ENCODE results near the gene VPREB3. TPM values are rescaled to one million over a fixed set of nuclear protein-coding genes. Genes with fewer than 3 reads are reported as not detected.

VPREB3 gene
- total RNA-seq, 2 donors from 2014 or later, result not detected

GRCh38 chr22:23786752-23787599 lies 32.8 kb upstream of the VPREB3 start, which contains the start of gene SMARCB1:
SMARCB1 (plus strand) TSS chr22:23786966; CDS start chr22:23787170, 204 bp downstream.
- ATAC-seq (ENCODE audit: insufficient number of reproducible peaks, low FRiP score, low read depth), result peak; percentile 98
- peaks cover 16 to 33% of the 10 kb centered on the region in 2 donors for H3K4me1 ChIP-seq (ENCODE audit: control insufficient read depth in 1 of 2, low read depth in 2 of 2)
- no peaks in the 10 kb centered on the region for H3K36me3 ChIP-seq
- DNase-seq (ENCODE audit: low spot score), result peak; percentile 88
- peak within 1 kb of the TSS; percentile 94 for H3K4me3 ChIP-seq
- no peaks in the 10 kb centered on the region for H3K9me3 ChIP-seq
- H3K27ac ChIP-seq, result peak within 1 kb of the TSS; percentile 97 to 99
- no peaks in the 10 kb centered on the region for H3K27me3 ChIP-seq (replicated peaks; ENCODE audit: insufficient read depth)
- TF ChIP-seq CTCF (IDR thresholded peaks at IDR 0.05), result no peak

GRCh38 chr22:23786261-23786710 lies 32.1 kb upstream of the VPREB3 start:
- H3K4me3 ChIP-seq, result peak overlapping the region; percentile 94
- no peaks in the 10 kb centered on the region for H3K27me3 ChIP-seq (replicated peaks; ENCODE audit: insufficient read depth)
- no peaks in the 10 kb centered on the region for H3K9me3 ChIP-seq
- ATAC-seq (ENCODE audit: insufficient number of reproducible peaks, low FRiP score, low read depth), result no peak
- no peak for TF ChIP-seq CTCF (IDR thresholded peaks at IDR 0.05)
- no peak for DNase-seq (ENCODE audit: low spot score)
- H3K27ac ChIP-seq, result peak overlapping the region; percentile 97 to 99
- no peaks in the 10 kb centered on the region for H3K36me3 ChIP-seq
- H3K4me1 ChIP-seq (ENCODE audit: control insufficient read depth in 1 of 2, low read depth in 2 of 2), result peaks cover 16 to 32% of the 10 kb centered on the region in 2 donors

- Histone ChIP-seq H3K4me1 (ENCODE audit: control insufficient read depth in 1 of 2, low read depth in 2 of 2) (peaks cover 16 to 28% of the 10 kb centered on the region in 2 donors), H3K36me3 (no peaks in the 10 kb centered on the region), H3K9me3 (no peaks in the 10 kb centered on the region), H3K27ac (peak overlapping the region in 1 of 2 donors; percentile 49), H3K27me3 (replicated peaks; ENCODE audit: insufficient read depth) (no peaks in the 10 kb centered on the region), H3K4me3 (no peak overlapping the region)
- DNase-seq (ENCODE audit: low spot score) (no peak), ATAC-seq (ENCODE audit: insufficient number of reproducible peaks, low FRiP score, low read depth) (no peak)
- no peak for TF ChIP-seq CTCF (IDR thresholded peaks at IDR 0.05)
Measured at GRCh38 chr22:23784215-23784732, 30.0 kb upstream of the VPREB3 start.

- DNase-seq (ENCODE audit: low spot score) (no peak), ATAC-seq (ENCODE audit: insufficient number of reproducible peaks, low FRiP score, low read depth) (no peak)
- Histone ChIP-seq H3K27me3 (replicated peaks; ENCODE audit: insufficient read depth) (no peaks in the 10 kb centered on the region), H3K27ac (no peak overlapping the region), H3K4me1 (ENCODE audit: control insufficient read depth in 1 of 2, low read depth in 2 of 2) (peaks cover 15 to 20% of the 10 kb centered on the region in 2 donors), H3K4me3 (no peak overlapping the region), H3K36me3 (no peaks in the 10 kb centered on the region), H3K9me3 (no peaks in the 10 kb centered on the region)
- TF ChIP-seq CTCF (IDR thresholded peaks at IDR 0.05), result no peak
Measured at GRCh38 chr22:23783265-23784150, 29.3 kb upstream of the VPREB3 start.
